ENCODE data around the gene NPTN. TPM values are rescaled to one million over a fixed set of nuclear protein-coding genes. Genes with fewer than 3 reads are reported as not detected.

Gene NPTN
- total and polyA plus RNA-seq, 2 experiments from 2014 or later: 56.3 to 113 TPM

GRCh38 chr15:73629798-73630429 is 3.3 kb downstream of the NPTN start (continued):
- TF ChIP-seq EZH2 (IDR thresholded peaks at IDR 0.05; ENCODE audit: low read depth, unreplicated experiment) (no peak), JUNB (IDR thresholded peaks at IDR 0.05; ENCODE audit: unreplicated experiment) (no peak), STAT1 (IDR thresholded peaks at IDR 0.05; ENCODE audit: unreplicated experiment) (no peak), NANOG (IDR thresholded peaks at IDR 0.05; ENCODE audit: borderline replicate concordance) (no peak), POLR2AphosphoS5 (IDR thresholded peaks at IDR 0.05; ENCODE audit: low read depth) (no peak), CTCF (conservative IDR thresholded peaks at IDR 0.05; ENCODE audit: low read depth in 2 of 2) (no peak)

- ATAC-seq (no peak), DNase-seq (ENCODE audit: low spot score) (no peak)
- peaks cover 25% of the 10 kb centered on the region for H4K20me1 ChIP-seq (replicated peaks; ENCODE audit: insufficient read depth)
- no peaks in the 10 kb centered on the region for H3F3A ChIP-seq (replicated peaks; ENCODE audit: low read depth)
- H2AFZ ChIP-seq: no peak overlapping the region
- peaks cover 60% of the 10 kb centered on the region for H3K4me1 ChIP-seq (ENCODE audit: insufficient read depth)
- H3K27me3 Mint-ChIP-seq (ENCODE audit: insufficient read depth, low read depth, poor library complexity): peaks cover 2% of the 10 kb centered on the region
- H3K4me3 Mint-ChIP-seq: no peak overlapping the region; the same call in 2 of the 3 replicates
- H3K36me3 ChIP-seq (ENCODE audit: insufficient read depth): no peaks in the 10 kb centered on the region
- no peak overlapping the region for H3K4me3 ChIP-seq
- no peak overlapping the region for H3K27ac Mint-ChIP-seq
- H3K27ac ChIP-seq (ENCODE audit: low read depth): peak overlapping the region; percentile 29; the same call in 1 of the 2 replicates
- H3K36me3 Mint-ChIP-seq (ENCODE audit: low read depth): no peaks in the 10 kb centered on the region
- no peak for TF ChIP-seq REST (IDR thresholded peaks at IDR 0.05; ENCODE audit: unreplicated experiment)
- no peak for TF ChIP-seq JUNB (IDR thresholded peaks at IDR 0.05; ENCODE audit: unreplicated experiment)
- no peak for TF ChIP-seq ZNF331 (CRISPR knock-in tag; IDR thresholded peaks at IDR 0.05; ENCODE audit: low read depth)
- H3K9me3 Mint-ChIP-seq: no peaks in the 10 kb centered on the region
- 0 out of 2 replicates have a peak overlapping the region, but pooled peaks have one; percentile 82 for H3K4me2 ChIP-seq
- no peaks in the 10 kb centered on the region for H3K9me2 ChIP-seq (ENCODE audit: insufficient read depth)
- peaks cover 60% of the 10 kb centered on the region for H3K4me1 Mint-ChIP-seq
- peaks cover 85% of the 10 kb centered on the region for H3K79me2 ChIP-seq (replicated peaks; ENCODE audit: insufficient read depth)
- no peaks in the 10 kb centered on the region for H3K27me3 ChIP-seq (ENCODE audit: insufficient read depth)
Measured at GRCh38 chr15:73628976-73629797, 4.0 kb downstream of the NPTN start.

All from GM23338 (cell line).